Measurements from ENCODE around the gene KRTAP10-1. TPM values are rescaled to one million over a fixed set of nuclear protein-coding genes. Genes with fewer than 3 reads are reported as not detected.

KRTAP10-1 gene
- total RNA-seq, 4 donors from 2014 or later, result not detected

- no peak overlapping the region for H3K4me3 ChIP-seq
Observed at GRCh38 chr21:44496564-44497550, 43.1 kb downstream of the KRTAP10-1 start.

GRCh38 chr21:44495611-44496563 is 44.1 kb downstream of the KRTAP10-1 start:
- intact Hi-C loops (cut with DNase I; ENCODE audit: low total_unique reads), result no loop called here
- no peaks in the 10 kb centered on the region for H3K4me1 ChIP-seq
- no peaks in the 10 kb centered on the region for H3K36me3 ChIP-seq
- no peak overlapping the region for H3K27ac ChIP-seq
- no peaks in the 10 kb centered on the region for H3K9me3 ChIP-seq
- H3K4me3 ChIP-seq, result no peak overlapping the region
- no peak for TF ChIP-seq CTCF (IDR thresholded peaks at IDR 0.05)
- TF ChIP-seq POLR2A (IDR thresholded peaks at IDR 0.05), result no peak
- H3K27me3 ChIP-seq, result no peaks in the 10 kb centered on the region
- no peak for DNase-seq

More at GRCh38 chr21:44496564-44497550, 43.1 kb downstream of the KRTAP10-1 start:
- TF ChIP-seq POLR2A (IDR thresholded peaks at IDR 0.05), result no peak
- no peak for TF ChIP-seq CTCF (IDR thresholded peaks at IDR 0.05)
- H3K27me3 ChIP-seq, result no peaks in the 10 kb centered on the region
- no peak for DNase-seq
- intact Hi-C loops (cut with DNase I; ENCODE audit: low total_unique reads), result no loop called here
- no peak overlapping the region for H3K27ac ChIP-seq
- H3K9me3 ChIP-seq, result no peaks in the 10 kb centered on the region
- no peaks in the 10 kb centered on the region for H3K4me1 ChIP-seq
- H3K36me3 ChIP-seq, result no peaks in the 10 kb centered on the region

- intact Hi-C loops (cut with DNase I; ENCODE audit: low total_unique reads), result no loop called here
- no peaks in the 10 kb centered on the region for H3K27me3 ChIP-seq
- no peak for DNase-seq
- H3K4me1 ChIP-seq, result no peaks in the 10 kb centered on the region
- H3K9me3 ChIP-seq, result no peaks in the 10 kb centered on the region
- H3K4me3 ChIP-seq, result no peak overlapping the region
- H3K36me3 ChIP-seq, result no peaks in the 10 kb centered on the region
- no peak for TF ChIP-seq POLR2A (IDR thresholded peaks at IDR 0.05)
- TF ChIP-seq CTCF (IDR thresholded peaks at IDR 0.05), result no peak
- no peak overlapping the region for H3K27ac ChIP-seq
Observed at GRCh38 chr21:44494956-44495355, 45.0 kb downstream of the KRTAP10-1 start.

- H3K36me3 ChIP-seq, result no peaks in the 10 kb centered on the region
- no peak for DNase-seq
- H3K27me3 ChIP-seq, result no peaks in the 10 kb centered on the region
- H3K4me3 ChIP-seq, result no peak overlapping the region
- intact Hi-C loops (cut with DNase I; ENCODE audit: low total_unique reads), result no loop called here
- H3K9me3 ChIP-seq, result no peaks in the 10 kb centered on the region
- H3K4me1 ChIP-seq, result no peaks in the 10 kb centered on the region
- no peak overlapping the region for H3K27ac ChIP-seq
- TF ChIP-seq CTCF (IDR thresholded peaks at IDR 0.05) (no peak), POLR2A (IDR thresholded peaks at IDR 0.05) (no peak)
Observed at GRCh38 chr21:44494418-44494817, 45.6 kb downstream of the KRTAP10-1 start.

Measured in uterus (tissue), 4 donors.